UCSD-AML1 (cell line): ENCODE results near the gene CYP4F8.
A peak's percentile ranks its signal among the peaks of the same experiment; 100 is the strongest.

ENCODE experiments used
- DNase-seq: peaks from one replicate; lab custom pipeline; 2025; ENCODE audit not compliant: unreplicated experiment; lab: John Stamatoyannopoulos, UW

Gene CYP4F8

DNA sequence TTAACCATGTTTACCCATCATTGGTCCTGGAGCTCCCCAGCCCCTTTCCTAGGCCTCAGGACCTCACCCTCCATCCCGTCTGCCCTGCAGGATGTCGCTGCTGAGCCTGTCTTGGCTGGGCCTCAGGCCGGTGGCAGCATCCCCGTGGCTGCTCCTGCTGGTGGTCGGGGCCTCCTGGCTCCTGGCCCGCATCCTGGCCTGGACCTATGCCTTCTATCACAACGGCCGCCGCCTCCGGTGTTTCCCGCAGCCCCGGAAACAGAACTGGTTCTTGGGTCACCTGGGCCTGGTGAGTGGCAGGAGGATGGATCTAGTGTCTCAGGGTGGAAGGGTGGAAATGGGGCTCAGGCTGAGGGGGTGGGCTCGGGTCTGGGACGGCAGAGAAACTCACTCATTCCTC, 508 bp downstream of the CYP4F8 start:
- no peak for DNase-seq

GRCh38 chr19:15616183-15616582, 1.2 kb downstream of the CYP4F8 start:
- DNase-seq = no peak

- no peak for DNase-seq
Measured at GRCh38 chr19:15616627-15617270, 1.7 kb downstream of the CYP4F8 start.

GRCh38 chr19:15618321-15618720, 3.3 kb downstream of the CYP4F8 start:
- no peak for DNase-seq

- no peak for DNase-seq
Measured at GRCh38 chr19:15621801-15622200, 6.8 kb downstream of the CYP4F8 start.

DNA sequence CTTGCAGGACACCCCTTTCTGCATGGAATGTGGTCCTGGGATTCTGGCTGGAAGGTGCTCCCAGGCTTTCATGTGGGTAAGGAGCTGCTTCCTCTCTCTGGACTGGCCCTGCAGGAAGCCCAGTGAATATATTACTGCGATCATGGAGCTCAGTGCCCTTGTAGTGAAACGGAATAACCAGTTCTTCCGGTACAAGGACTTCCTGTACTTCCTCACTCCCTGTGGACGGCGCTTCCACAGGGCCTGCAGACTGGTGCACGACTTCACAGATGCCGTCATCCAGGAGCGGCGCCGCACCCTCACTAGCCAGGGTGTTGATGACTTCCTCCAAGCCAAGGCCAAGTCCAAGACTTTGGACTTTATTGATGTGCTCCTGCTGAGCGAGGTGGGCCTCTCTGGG, 8.0 kb downstream of the CYP4F8 start:
- DNase-seq = no peak

DNA sequence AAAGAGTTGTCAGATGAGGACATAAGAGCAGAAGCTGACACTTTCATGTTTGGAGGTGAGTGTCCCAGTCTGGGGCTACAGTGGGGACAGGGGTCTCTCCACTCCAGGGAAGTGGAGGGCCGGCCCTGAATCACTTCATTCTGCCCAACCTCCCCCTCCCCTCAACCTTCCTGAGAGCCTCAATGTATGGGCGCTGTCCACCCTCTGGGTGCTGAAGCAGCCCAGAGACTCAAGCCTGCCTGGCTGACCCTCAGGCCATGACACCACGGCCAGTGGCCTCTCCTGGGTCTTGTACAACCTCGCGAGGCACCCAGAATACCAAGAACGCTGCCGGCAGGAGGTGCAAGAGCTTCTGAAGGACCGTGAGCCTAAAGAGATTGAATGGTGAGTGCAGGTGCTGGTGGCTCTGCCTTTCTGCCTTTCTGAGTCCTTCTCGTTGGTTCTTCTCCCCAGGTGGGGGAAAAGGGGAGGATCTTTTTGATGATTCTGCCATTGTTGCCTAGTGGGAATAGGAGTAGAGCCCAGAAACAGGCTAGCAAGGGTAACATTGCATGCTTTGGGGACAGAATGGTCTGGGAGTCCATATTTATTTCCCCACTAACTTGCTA, 8.8 kb downstream of the CYP4F8 start:
- DNase-seq = no peak

DNA sequence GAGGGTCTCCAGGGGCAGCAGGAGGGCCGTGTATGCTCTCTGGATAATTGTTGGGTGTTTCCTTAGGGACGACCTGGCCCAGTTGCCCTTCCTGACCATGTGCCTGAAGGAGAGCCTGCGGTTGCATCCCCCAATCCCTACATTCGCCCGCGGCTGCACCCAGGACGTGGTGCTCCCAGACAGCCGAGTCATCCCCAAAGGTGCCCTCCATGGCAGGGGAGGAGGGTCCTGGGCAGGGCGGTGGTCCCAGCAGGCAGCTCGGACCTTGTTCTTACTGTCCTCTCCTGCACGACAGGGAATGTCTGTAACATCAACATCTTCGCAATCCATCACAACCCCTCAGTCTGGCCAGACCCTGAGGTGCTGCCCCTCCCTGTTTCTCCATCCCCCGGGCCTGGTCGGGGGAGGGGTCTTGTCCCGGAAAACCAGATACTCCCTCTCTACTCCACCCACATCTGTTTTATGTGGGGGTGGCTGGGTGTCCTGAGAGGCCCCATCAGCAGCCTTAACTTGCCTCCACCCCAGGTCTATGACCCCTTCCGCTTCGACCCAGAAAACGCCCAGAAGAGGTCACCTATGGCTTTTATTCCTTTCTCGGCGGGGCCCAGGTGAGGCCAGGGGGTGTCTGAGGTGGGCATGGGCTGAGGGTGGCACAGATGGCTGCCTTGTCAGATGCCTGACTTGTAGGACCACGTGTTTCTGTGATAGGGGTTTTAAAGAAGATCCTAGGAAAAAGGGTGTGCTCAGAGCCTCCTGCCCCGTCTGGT, 13.4 kb downstream of the CYP4F8 start:
- no peak for DNase-seq

- peak; percentile 73 for DNase-seq
Measured at GRCh38 chr19:15629003-15629880, 14.2 kb downstream of the CYP4F8 start.

DNA sequence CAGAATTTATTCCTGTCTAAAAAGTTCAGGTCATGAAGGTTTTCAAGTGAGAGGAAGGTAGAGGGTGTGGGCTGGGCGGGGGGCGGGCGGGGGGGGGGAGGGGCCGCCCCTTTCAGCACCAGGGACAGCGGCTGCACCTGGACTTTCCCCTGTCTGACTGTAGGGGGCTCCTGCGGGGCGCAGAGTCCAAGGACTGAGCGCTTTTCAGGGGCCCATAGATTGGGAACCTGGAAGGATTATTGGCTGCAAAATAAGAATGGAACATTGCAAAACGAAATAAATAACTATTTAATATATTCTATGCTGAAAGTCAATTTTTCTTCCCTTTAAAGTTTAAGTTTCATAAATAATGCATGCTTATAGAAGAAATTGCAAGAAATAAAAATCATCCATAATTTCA, 16.8 kb downstream of the CYP4F8 start:
- peak; percentile 29 for DNase-seq

- no peak for DNase-seq
Measured at GRCh38 chr19:15633082-15633835, 18.2 kb downstream of the CYP4F8 start.

GRCh38 chr19:15634105-15634504, 19.1 kb downstream of the CYP4F8 start:
- DNase-seq = no peak

- no peak for DNase-seq
Measured at GRCh38 chr19:15635016-15635805, 20.2 kb downstream of the CYP4F8 start.

DNA sequence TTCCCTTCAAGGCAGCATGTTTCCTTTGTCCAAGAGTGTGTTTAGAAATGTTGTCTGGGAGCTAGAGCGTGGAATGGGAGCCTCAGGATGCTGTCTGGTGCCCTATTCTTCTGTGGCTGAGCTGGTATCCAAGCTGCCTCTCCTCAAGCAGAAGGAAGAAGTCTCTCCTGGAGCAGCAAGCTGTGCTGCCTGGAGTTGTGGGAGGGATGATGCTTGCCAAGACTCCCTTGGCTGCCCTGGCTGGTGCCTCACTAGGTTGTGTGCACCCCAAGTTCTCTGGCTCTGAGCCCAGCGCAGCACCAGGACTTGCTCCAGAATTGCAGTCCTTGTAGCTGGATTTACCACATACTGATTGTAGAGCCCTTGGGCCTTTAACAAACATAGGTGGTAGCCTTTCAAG, 21.0 kb downstream of the CYP4F8 start:
- no peak for DNase-seq

DNA sequence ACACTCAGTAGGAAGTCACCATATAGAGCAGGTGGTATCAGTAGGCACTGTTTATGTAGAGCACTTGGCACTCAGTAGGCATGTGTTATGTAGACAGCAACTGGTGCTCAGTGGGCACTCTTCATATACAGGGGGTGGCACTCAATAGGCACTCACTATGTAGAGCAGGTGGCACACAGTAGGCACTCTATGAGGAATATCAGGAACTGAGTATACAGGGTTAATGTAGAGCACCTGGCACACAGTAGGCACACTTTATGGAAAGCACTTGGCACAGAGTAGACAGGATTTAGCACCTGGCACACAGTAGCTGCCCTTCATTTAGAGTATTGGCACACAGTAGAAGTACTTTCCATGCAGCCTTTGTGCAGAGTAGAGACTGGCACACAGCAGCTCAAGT, 24.6 kb downstream of the CYP4F8 start:
- no peak for DNase-seq

GRCh38 chr19:15640294-15640903, 25.4 kb downstream of the CYP4F8 start, which contains the start of gene CYP4F3:
Gene CYP4F3 (plus strand): TSS chr19:15640897. CDS start chr19:15641416, 519 bp downstream.
- no peak for DNase-seq

GRCh38 chr19:15640904-15641597, 26.0 kb downstream of the CYP4F8 start:
- DNase-seq = no peak

GRCh38 chr19:15641901-15642491, 27.0 kb downstream of the CYP4F8 start:
- DNase-seq = no peak
